ENCODE measurements around the gene DDX47. TPM values are rescaled to one million over a fixed set of nuclear protein-coding genes. Genes with fewer than 3 reads are reported as not detected.

The DDX47 gene
- total RNA-seq, 1 experiment from 2014 or later: 64.8 TPM

DNA sequence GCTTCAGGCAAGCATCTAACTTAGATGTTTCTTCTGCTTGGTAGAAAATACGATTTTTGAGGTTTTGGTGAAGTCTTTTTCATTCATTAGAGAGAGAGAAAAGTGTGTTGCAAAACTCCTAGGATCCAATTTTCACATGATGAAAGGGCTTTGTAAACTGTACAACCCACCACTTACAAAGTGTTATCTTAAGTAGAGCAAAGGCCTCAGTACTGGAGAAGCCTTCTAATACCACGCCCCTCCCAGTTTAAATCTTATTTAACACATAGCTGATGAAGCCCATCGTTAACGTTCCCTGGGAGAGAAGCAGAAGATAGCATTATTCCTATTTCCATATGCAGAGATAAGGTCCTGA lies 26.8 kb upstream of the DDX47 start (continued):
- no peak for TF ChIP-seq AFF4 (CRISPR knock-in tag; IDR thresholded peaks at IDR 0.05; ENCODE audit: borderline replicate concordance)
- TF ChIP-seq MLX (CRISPR knock-in tag; IDR thresholded peaks at IDR 0.05): no peak

DNA sequence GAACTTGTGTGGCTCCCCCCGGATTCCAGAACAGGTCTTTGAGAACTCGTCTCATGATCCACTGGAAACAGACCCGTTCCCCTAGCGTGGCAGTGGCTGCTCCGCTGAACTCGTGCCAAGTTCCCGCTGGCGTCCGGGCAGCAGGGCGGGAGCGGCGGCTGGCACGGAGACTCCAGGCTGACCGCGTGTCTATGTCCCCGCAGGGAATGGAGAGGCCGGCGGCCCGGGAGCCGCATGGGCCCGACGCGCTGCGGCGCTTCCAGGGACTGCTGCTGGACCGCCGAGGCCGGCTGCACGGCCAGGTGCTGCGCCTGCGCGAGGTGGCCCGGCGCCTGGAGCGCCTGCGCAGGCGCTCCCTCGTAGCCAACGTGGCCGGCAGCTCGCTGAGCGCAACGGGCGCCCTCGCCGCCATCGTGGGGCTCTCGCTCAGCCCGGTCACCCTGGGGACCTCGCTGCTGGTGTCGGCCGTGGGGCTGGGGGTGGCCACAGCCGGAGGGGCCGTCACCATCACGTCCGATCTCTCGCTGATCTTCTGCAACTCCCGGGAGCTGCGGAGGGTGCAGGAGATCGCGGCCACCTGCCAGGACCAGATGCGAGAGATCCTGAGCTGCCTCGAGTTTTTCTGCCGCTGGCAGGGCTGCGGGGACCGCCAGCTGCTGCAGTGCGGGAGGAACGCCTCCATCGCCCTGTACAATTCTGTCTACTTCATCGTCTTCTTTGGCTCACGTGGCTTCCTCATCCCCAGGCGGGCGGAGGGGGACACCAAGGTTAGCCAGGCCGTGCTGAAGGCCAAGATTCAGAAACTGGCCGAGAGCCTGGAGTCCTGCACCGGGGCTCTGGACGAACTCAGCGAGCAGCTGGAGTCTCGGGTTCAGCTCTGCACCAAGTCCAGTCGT lies 26.2 kb upstream of the DDX47 start:
- H3K27me3 Mint-ChIP-seq (ENCODE audit: low read depth): peaks cover 42% of the 10 kb centered on the region
- H3K9me3 Mint-ChIP-seq: 0 out of 2 replicates have a peak, but pooled peaks cover 3% of the 10 kb centered on the region
- H3K27ac Mint-ChIP-seq: no peak overlapping the region
- peak; percentile 71 for DNase-seq (ENCODE audit: low spot score)
- peaks cover 44% of the 10 kb centered on the region for H3K4me1 Mint-ChIP-seq
- POLR2A ChIA-PET: interaction anchor here (0.6 to 1.0 kb wide), 3 partner anchors 71 to 673 kb away, joined by 3 read pairs; no protein-coding TSS in a partner anchor
- H3K36me3 Mint-ChIP-seq: no peaks in the 10 kb centered on the region
- peak overlapping the region; percentile 66 for H3K4me3 Mint-ChIP-seq
- CTCF ChIA-PET: interaction anchor here (0.5 to 3.5 kb wide), 8 partner anchors 26 to 469 kb away, joined by 3 to 16 read pairs (median 3); partner anchors contain the start of genes DDX47 and GPRC5A
- ATAC-seq: peak; percentile 80
- peak; percentile 82; the same call in 1 of the 2 replicates for TF ChIP-seq MYBL2 (CRISPR knock-in tag; IDR thresholded peaks at IDR 0.05)
- TF ChIP-seq ESRRA (CRISPR knock-in tag; IDR thresholded peaks at IDR 0.05; ENCODE audit: borderline replicate concordance): peak; percentile 92
- peak; percentile 94; the same call in 1 of the 2 replicates for TF ChIP-seq IRF1 (CRISPR knock-in tag; IDR thresholded peaks at IDR 0.05)
- TF ChIP-seq ZNF281 (CRISPR knock-in tag; IDR thresholded peaks at IDR 0.05): peak; percentile 67
- TF ChIP-seq ERG (CRISPR knock-in tag; IDR thresholded peaks at IDR 0.05): no peak
- TF ChIP-seq HMGA2 (CRISPR knock-in tag; IDR thresholded peaks at IDR 0.05): no peak
- peak; percentile 65; the same call in 1 of the 2 replicates for TF ChIP-seq NR2C2 (CRISPR knock-in tag; IDR thresholded peaks at IDR 0.05)
- no peak for TF ChIP-seq MXD4 (CRISPR knock-in tag; IDR thresholded peaks at IDR 0.05; ENCODE audit: borderline replicate concordance)
- peak; percentile 87 for TF ChIP-seq ZNF138 (CRISPR knock-in tag; conservative IDR thresholded peaks at IDR 0.05)
- TF ChIP-seq NR3C1 (CRISPR knock-in tag; conservative IDR thresholded peaks at IDR 0.05; ENCODE audit: low read depth): peak; percentile 92
- TF ChIP-seq ZNF423 (CRISPR knock-in tag; IDR thresholded peaks at IDR 0.05): no peak
- TF ChIP-seq, protein P1, sequence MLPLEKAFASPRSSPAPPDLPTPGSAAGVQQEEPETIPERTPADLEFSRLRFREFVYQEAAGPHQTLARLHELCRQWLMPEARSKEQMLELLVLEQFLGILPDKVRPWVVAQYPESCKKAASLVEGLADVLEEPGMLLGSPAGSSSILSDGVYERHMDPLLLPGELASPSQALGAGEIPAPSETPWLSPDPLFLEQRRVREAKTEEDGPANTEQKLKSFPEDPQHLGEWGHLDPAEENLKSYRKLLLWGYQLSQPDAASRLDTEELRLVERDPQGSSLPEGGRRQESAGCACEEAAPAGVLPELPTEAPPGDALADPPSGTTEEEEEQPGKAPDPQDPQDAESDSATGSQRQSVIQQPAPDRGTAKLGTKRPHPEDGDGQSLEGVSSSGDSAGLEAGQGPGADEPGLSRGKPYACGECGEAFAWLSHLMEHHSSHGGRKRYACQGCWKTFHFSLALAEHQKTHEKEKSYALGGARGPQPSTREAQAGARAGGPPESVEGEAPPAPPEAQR (CRISPR knock-in tag; IDR thresholded peaks at IDR 0.05): no peak
- peak; percentile 86 for TF ChIP-seq ZBTB43 (CRISPR knock-in tag; IDR thresholded peaks at IDR 0.05)
- peak; percentile 97 for TF ChIP-seq TP53 (CRISPR knock-in tag; IDR thresholded peaks at IDR 0.05)
- no peak for TF ChIP-seq SOX15 (CRISPR knock-in tag; IDR thresholded peaks at IDR 0.05)
- peak; percentile 68 for TF ChIP-seq GABPB1 (CRISPR knock-in tag; IDR thresholded peaks at IDR 0.05)
- TF ChIP-seq, protein P2, sequence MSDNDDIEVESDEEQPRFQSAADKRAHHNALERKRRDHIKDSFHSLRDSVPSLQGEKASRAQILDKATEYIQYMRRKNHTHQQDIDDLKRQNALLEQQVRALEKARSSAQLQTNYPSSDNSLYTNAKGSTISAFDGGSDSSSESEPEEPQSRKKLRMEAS (CRISPR knock-in tag; IDR thresholded peaks at IDR 0.05): peak; percentile 97

Measured in WTC11 (cell line).